Lung microvascular endothelial cell (primary cell): ENCODE results near the gene ETHE1. TPM values are rescaled to one million over a fixed set of nuclear protein-coding genes. Genes with fewer than 3 reads are reported as not detected.

Experiments
- DNase-seq, 2 donors: peaks; one replicate each; pipeline versions ENCODE4 v3.0.0 to v3.0.0-alpha.2; 2010; ENCODE audit warnings: low read depth in 2 of 2
- total RNA-seq: library from RNA; depleted of rRNA; stranded (reverse); fragments of >200 nt; gene quantifications from 2 replicates; pipeline ENCODE4 v1.2.1, GENCODE V29; 2014

The ETHE1 gene
- total RNA-seq = 106 and 137 TPM in 2 replicates

GRCh38 chr19:43526884-43527859, at the start of gene ETHE1:
TSS of gene ETHE1 (minus strand) at chr19:43527201. CDS start at chr19:43527177, 24 bp downstream.
- DNase-seq = peak; percentile 57 to 61

DNA sequence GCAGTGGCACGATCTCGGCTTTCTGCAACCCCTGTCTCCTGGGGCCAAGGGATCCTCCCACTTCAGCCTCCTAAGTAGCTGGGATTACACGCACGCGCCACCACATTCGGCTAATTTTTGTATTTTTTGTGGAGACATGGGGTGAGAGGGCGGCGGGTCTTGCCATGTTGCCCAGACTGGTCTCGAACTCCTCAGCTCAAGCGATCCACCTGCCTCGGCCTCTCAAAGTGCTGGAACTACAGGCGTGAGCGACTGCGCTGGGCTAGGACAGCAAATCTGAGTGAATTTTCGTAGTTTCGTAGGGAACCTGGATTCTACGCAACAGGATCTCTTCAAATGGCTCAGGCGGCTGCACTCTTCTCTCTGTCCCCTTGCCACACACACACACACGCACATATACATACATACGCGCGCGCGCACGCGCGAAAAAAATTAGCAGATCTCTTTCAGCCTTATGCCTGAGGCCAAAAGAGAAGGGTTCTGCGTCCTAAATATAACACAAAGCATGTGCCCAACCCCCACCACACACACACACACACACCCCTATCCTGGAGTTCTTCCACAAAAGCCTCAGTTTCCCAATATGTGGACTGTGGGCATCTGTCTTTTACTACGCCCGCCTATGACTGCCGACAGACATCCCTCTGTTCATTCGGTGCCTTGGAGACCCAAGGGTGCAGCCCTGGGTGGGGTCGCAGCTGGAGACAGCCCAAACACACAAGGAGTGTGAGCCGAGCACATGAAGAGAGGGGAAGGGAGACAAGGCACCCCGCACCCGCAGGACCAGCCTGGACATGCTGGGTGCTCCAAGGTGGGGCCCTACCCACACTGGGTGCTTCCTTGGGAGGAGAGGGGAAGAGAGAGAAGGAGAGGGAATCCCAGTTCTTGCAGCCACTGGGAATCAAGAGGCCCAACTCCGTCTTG, 49.2 kb upstream of the ETHE1 start:
- DNase-seq = no peak

DNA sequence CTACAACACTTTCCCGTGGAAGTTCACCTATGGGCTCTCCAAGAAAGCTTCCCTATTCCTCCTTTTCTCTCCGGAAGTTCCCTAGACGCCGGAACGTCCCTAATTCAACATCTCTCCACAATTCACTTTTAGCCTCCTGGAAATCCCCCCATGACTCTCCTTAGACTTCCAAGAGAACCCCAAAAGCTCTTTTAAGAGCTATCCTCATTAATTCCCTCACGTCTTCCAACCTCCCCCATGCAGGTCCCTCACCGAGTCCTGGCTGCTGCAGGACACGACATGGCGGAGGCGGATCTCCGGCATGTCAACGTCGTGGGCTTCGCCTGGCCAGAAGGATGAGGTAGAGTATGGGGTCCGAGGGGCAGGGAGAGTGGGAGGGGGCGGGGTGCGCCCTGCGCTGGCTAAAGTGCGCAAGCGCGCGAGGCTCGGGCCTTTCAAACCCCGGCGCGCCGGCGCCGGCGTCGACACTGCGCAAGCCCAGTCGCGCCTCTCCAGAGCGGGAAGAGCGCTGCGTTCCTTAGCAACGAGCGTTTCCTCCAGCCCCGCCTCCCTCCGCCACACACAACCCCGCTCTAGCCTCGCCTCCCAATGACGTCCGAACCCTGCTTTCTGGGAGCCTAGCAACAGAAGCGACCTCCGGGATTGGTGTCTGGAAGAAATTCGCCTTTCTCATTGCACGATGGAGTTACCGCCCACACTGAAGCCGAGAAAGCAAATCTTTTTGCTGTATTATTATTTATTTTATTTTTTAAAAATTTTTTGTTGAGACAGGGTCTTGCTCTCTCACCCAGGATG, 48.4 kb upstream of the ETHE1 start, which contains the start of the genes PINLYP and XRCC1:
PINLYP (plus strand) TSS at position 646 of the 795 bp plus-strand sequence. CDS start 1,391 bp downstream, outside the sequence.
XRCC1 (minus strand) TSS at position 372 of the 795 bp plus-strand sequence; CDS start at position 303, 69 bp downstream.
- DNase-seq = peak; percentile 99

DNA sequence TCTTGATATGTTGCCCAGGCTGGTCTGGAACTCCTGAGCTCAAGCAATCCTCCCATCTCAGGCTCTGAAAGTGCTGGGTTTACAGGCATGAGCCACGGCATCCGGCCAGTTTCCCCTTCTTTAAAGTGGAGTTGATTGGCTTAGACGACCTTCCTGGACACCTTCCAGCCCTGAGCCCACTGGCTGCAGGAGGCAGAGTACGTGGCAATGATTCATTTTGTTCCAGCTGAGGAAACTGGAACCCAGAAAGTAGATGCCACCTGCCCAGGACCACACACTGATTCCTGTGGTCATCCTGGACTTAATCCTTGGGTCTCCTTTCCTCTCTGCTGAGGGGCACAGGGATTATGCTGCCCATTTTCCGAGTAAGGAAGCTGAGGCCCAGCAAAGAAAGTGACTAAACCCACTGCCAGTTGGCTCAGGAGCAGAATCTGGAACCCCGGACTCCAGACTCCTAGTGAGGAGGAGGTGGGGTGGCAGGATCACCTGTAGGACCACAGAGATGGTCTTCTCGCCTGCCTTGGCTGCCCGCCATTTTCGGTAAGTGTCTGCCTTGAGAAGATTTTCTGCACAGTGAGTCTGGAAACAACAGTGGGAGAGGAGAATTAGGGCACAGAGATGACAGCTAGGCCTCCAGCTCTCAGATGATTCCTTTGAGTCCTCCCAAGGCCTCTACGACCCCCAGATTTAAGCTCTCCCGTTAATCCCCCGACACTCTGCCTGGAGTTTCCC, 47.6 kb upstream of the ETHE1 start:
- DNase-seq = peak; percentile 53 to 94

- no peak for DNase-seq
Measured at GRCh38 chr19:43572171-43572588, 45.2 kb upstream of the ETHE1 start.

DNA sequence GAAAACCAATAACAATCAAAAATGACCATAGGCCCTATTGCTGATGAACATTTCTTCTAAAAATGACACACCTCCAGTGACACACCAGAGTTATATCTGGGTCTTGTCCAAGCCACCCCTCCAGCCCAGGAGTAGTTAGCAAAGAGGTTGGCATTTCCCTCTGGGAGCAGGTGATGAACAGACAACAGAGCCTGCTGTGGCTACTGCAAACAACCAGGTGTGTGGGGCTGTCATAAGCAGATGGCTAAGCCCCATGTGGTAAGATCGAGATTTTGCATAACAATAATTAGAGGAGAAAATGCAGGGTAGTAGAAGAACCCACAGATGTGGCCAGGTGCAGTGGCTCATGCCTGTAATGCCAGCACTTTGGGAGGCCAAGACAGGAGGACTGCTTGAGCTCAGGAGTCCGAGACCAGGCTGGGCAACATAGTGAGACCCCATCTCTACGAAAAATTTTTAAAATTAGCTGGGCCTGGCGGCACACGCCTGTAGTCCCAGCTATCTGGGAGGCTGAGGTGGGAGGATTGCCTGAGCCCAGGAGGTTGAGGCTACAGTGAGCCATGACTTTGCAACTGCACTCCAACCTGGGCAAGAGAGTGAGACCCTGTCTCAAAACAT, 43.3 kb upstream of the ETHE1 start:
- DNase-seq = no peak

DNA sequence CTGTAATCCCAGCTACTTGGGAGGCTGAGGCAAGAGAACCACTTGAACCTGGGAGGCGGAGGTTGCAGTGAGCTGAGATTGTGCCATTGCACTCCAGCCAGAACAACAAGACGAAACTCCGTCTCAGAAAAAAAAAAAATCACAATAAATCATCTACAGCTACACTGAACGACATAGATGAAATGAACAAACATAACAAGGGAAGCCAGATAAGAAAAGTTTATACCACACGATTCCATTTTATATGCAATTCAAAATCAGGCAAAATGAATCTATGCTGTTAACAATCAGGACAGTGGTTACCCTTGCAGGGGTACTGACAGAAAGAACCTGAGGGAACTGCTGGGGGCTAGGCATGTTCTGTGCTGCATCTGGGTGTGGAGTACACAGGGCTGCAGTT, 42.7 kb upstream of the ETHE1 start:
- DNase-seq = no peak

GRCh38 chr19:43564800-43565199, 37.8 kb upstream of the ETHE1 start:
- no peak for DNase-seq

DNA sequence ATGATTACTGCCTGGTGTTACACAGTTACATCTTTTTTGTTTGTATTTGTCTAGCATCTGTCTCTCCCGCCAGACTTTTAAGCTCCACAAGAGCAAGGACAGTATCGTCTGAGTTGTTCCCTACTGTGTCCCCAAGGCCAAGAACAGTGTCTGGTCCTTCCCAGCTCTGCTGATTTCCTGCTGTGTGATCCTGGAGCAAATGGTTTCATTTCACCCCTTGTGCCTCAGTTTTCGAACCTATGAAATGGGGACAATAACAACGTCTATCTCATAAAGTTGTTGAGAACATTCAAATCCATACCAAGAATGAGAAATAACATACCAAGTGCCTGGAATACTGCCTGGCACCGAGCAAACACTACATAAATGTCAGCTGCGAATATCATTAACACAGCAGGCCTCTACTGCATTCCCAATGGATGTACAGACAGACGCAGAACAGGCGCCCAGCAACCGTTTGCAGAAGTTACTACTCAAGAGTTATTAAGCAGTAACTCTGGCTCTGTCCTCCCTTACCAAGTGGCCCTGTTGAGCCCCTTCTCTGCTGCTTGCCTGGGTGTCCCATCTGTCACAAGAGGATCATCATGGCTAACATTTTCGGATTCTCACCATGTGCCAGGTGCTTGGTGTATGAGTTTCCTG, 36.9 kb upstream of the ETHE1 start:
- no peak for DNase-seq

GRCh38 chr19:43562698-43563241, 35.8 kb upstream of the ETHE1 start:
- DNase-seq = peak; percentile 66 to 89

DNA sequence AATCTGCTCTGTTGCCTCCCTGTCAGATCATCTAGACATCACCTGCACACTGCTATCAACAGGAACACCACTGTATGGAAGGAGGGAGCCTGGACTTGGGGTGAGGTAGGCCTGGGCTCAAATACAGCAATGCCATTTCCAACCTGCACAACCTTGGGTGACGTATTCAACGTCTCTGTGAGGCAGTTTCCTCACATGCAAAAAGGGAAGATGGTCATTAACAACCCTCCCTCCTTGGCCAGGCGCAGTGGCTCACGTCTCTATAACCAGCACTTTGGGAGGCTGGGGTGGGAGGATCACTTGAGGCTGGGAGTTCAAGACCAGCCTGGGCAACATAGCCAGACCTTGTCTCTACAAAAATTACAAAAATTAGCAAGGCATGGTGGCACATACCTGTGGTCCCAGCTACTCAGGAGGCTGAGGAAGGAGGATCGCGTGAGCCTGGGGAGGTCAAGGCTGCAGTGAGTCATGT, 35.3 kb upstream of the ETHE1 start:
- DNase-seq = no peak

DNA sequence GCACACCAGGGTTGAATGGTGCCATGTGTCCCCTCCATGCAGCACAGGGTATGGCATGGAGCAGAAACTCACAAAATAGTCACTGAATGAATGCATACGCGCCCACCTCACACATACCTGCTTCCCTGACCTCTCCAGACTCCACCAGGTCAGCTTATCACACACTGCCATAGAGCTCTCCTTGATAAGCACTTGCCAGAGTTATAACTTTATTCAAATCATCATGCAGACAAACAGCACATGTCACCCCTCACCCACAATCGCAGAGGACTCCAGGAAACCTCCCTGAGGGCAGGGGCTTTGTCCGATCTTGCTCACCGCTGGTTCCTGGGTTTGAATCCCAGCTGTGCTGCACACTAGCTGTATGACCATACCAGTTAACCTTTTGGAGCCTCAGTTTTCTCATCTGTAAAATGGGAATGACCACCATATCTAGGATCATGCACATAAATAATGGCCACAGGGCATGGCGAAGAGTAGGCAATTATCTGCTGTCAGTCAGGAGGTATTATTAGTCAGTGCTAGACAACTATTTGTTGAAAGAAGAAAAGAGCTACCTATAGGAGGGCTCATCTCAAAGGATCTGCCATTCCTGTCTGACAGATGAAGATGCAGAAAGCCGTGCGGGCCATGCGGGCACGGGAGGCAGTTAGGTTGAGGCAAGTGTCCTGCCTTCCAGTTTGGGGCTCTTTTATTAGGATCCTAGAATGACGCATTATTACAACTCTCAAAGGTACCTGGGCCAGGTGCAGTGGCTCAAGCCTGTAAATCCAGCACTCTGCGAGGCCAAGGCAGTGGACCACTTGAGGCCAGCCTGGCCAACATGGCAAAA, 34.4 kb upstream of the ETHE1 start:
- no peak for DNase-seq

- DNase-seq = peak in 1 of 2 donors; percentile 34
Measured at GRCh38 chr19:43560687-43561086, 33.7 kb upstream of the ETHE1 start.

GRCh38 chr19:43555185-43555770, 28.3 kb upstream of the ETHE1 start:
- DNase-seq = peak; percentile 82 to 84

- no peak for DNase-seq
Measured at GRCh38 chr19:43554317-43554895, 27.4 kb upstream of the ETHE1 start.

DNA sequence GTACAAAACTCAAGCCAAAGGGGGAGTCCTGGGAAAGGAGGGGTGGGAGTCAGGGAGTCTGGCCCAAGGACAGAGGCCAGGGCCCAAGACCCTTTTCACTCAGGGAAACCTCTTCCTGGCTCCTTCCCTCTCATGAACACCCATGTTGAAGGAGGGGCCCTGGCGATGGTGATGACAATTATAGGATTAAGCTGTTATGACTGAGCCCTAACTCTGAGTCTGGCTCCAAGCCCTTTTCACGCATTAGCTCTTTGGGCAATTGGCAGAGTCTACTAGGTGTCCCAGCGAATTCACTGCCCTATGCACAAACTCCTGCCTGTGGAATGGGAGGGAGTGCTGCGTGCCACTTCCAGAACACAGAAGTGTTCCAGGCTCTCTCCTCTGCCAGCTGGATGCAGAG, 26.7 kb upstream of the ETHE1 start:
- DNase-seq = no peak

DNA sequence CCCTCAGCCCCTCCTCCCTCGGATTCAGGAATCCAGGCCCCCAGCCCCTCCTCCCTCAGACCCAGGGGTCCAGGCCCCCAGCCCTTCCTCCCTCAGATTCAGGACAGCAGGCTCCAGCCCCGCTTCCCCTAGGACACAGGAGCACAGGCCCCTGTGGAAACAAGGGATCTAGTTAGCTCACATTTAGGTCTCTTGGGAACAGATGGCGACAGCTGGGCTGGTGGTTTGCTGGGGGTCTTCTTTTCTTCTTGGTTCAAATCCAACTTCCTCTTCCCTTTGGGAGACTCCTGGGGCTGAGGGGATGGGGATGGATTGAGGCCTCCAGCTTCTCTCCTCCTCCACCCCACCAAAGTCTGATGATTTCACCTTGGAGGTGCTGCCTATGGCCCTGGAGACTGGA, 25.6 kb upstream of the ETHE1 start:
- no peak for DNase-seq
